Astrocyte (in vitro differentiated cells and primary cell): ENCODE data around the gene ATN1. TPM values are rescaled to one million over a fixed set of nuclear protein-coding genes. Genes with fewer than 3 reads are reported as not detected.
A peak's percentile ranks its signal among the peaks of the same experiment; 100 is the strongest.

ENCODE experiments used
- DNase-seq: peaks from one replicate; pipeline ENCODE4 v3.0.0-alpha.2; 2010; ENCODE audit warnings: low read depth
- FAIRE-seq: peaks from 2 replicates; lab custom pipeline; 2011; peaks lifted over from hg19 to GRCh38; lab: Jason Lieb, UNC
- H2AFZ ChIP-seq: 2 replicates; pipeline ENCODE4 v1.6.0; 2012; ENCODE audit warnings: low read depth, low read length, inconsistent platforms
- H3K27ac ChIP-seq: 2 replicates; pipeline ENCODE4 v1.5.1; 2011; ENCODE audit warnings: low read depth, low read length, inconsistent platforms
- H3K27me3 ChIP-seq: 2 replicates; pipeline ENCODE4 v1.6.0; 2011; ENCODE audit warnings: low read length, inconsistent platforms; ENCODE audit not compliant: insufficient read depth
- H3K36me3 ChIP-seq: 2 replicates; pipeline ENCODE4 v1.5.1; 2011; ENCODE audit warnings: low read length, inconsistent platforms; ENCODE audit not compliant: insufficient read depth
- H3K4me1 ChIP-seq: 2 replicates; pipeline ENCODE4 v1.5.1; 2011; ENCODE audit warnings: low read length, inconsistent platforms; ENCODE audit not compliant: insufficient read depth
- H3K4me2 ChIP-seq: 2 replicates; pipeline ENCODE4 v1.6.0; 2012; ENCODE audit warnings: low read length, inconsistent platforms
- H3K4me3 ChIP-seq: 2 replicates; pipeline ENCODE4 v1.5.1; 2011; ENCODE audit warnings: low read depth, mild to moderate bottlenecking, low read length, inconsistent platforms; ENCODE audit not compliant: insufficient read depth
- H3K79me2 ChIP-seq: 2 replicates; pipeline ENCODE4 v1.6.0; 2012; ENCODE audit warnings: mild to moderate bottlenecking, low read length, inconsistent platforms; ENCODE audit not compliant: insufficient read depth
- H3K9ac ChIP-seq: 2 replicates; pipeline ENCODE4 v1.6.0; 2012; ENCODE audit warnings: mild to moderate bottlenecking, low read length, inconsistent platforms
- H3K9me3 ChIP-seq: 2 replicates; pipeline ENCODE4 v1.5.1; 2012; ENCODE audit warnings: low read depth, mild to moderate bottlenecking, low read length, inconsistent platforms; ENCODE audit not compliant: insufficient read depth
- H4K20me1 ChIP-seq: 2 replicates; pipeline ENCODE4 v1.6.0; 2012; ENCODE audit warnings: low read length, inconsistent platforms; ENCODE audit not compliant: insufficient read depth
- H3K27ac Mint-ChIP-seq: one replicate; pipeline ENCODE4 v1.8.0; 2021; ENCODE audit warnings: mild to moderate bottlenecking, mixed read lengths; ENCODE audit not compliant: unreplicated experiment
- H3K27me3 Mint-ChIP-seq: one replicate; pipeline ENCODE4 v1.8.0; 2021; ENCODE audit warnings: low read depth, mixed read lengths; ENCODE audit not compliant: unreplicated experiment
- H3K36me3 Mint-ChIP-seq: one replicate; pipeline ENCODE4 v1.8.0; 2021; ENCODE audit warnings: low read depth, mixed read lengths; ENCODE audit not compliant: unreplicated experiment
- H3K4me1 Mint-ChIP-seq: one replicate; pipeline ENCODE4 v1.8.0; 2021; ENCODE audit warnings: low read depth, mixed read lengths; ENCODE audit not compliant: unreplicated experiment
- H3K4me3 Mint-ChIP-seq: one replicate; pipeline ENCODE4 v1.8.0; 2021; ENCODE audit warnings: mild to moderate bottlenecking, moderate library complexity, mixed read lengths; ENCODE audit not compliant: unreplicated experiment
- H3K9me3 Mint-ChIP-seq: one replicate; pipeline ENCODE4 v1.8.0; 2021; ENCODE audit warnings: mild to moderate bottlenecking, mixed read lengths; ENCODE audit not compliant: unreplicated experiment
- CTCF ChIP-seq: IDR thresholded peaks from 2 replicates; pipeline ENCODE4 v1.5.1; 2011; ENCODE audit warnings: low read depth, mild to moderate bottlenecking, inconsistent platforms, low read length, moderate library complexity; ENCODE audit not compliant: insufficient read depth
- EZH2 ChIP-seq: IDR thresholded peaks from 2 replicates; pipeline ENCODE4 v1.6.1; 2012; ENCODE audit warnings: mild to moderate bottlenecking, low read length, inconsistent platforms; ENCODE audit not compliant: insufficient read depth
- total RNA-seq: library from RNA; stranded (reverse); gene quantifications from 2 replicates; pipeline ENCODE4 v1.2.1, GENCODE V29; 2021

The ATN1 gene
- total RNA-seq, 1 donor from 2014 or later: 97.8 TPM

- peaks cover 20% of the 10 kb centered on the region for H3K4me1 Mint-ChIP-seq
- Histone ChIP-seq H3K27me3 (no peaks in the 10 kb centered on the region), H3K79me2 (no peaks in the 10 kb centered on the region), H3K27ac (peak overlapping the region; percentile 19), H3K9me3 (no peaks in the 10 kb centered on the region), H3K9ac (no peak overlapping the region), H3K36me3 (peaks cover 2% of the 10 kb centered on the region), H3K4me1 (peaks cover 25% of the 10 kb centered on the region), H3K4me2 (peak overlapping the region; percentile 53), H4K20me1 (no peaks in the 10 kb centered on the region), H3K4me3 (no peak overlapping the region), H2AFZ (no peak overlapping the region)
- TF ChIP-seq EZH2: no peak
- TF ChIP-seq CTCF: no peak
- no peak overlapping the region for H3K27ac Mint-ChIP-seq
- FAIRE-seq (no peak), DNase-seq (peak; percentile 57)
- H3K27me3 Mint-ChIP-seq: peaks cover 2% of the 10 kb centered on the region
- H3K36me3 Mint-ChIP-seq: peaks cover 16% of the 10 kb centered on the region
- peak overlapping the region; percentile 40 for H3K4me3 Mint-ChIP-seq
- no peaks in the 10 kb centered on the region for H3K9me3 Mint-ChIP-seq
Observed at GRCh38 chr12:6917491-6918231, 10.1 kb upstream of the ATN1 start.

- H3K4me2 ChIP-seq: no peak overlapping the region
- no peaks in the 10 kb centered on the region for H4K20me1 ChIP-seq
- H3K9me3 Mint-ChIP-seq: no peaks in the 10 kb centered on the region
- peak overlapping the region; percentile 6 for H3K4me3 Mint-ChIP-seq
- no peaks in the 10 kb centered on the region for H3K27me3 ChIP-seq
- H2AFZ ChIP-seq: no peak overlapping the region
- DNase-seq: no peak
- peaks cover 16% of the 10 kb centered on the region for H3K36me3 Mint-ChIP-seq
- no peak for TF ChIP-seq EZH2
- H3K4me1 ChIP-seq: peaks cover 24% of the 10 kb centered on the region
- peaks cover 2% of the 10 kb centered on the region for H3K36me3 ChIP-seq
- H3K27ac Mint-ChIP-seq: no peak overlapping the region
- H3K4me1 Mint-ChIP-seq: peaks cover 22% of the 10 kb centered on the region
- no peak overlapping the region for H3K9ac ChIP-seq
- FAIRE-seq: no peak
- H3K9me3 ChIP-seq: no peaks in the 10 kb centered on the region
- H3K27ac ChIP-seq: no peak overlapping the region
- no peaks in the 10 kb centered on the region for H3K79me2 ChIP-seq
- no peaks in the 10 kb centered on the region for H3K27me3 Mint-ChIP-seq
- no peak overlapping the region for H3K4me3 ChIP-seq
Observed at GRCh38 chr12:6919588-6919987, 8.2 kb upstream of the ATN1 start.

- no peaks in the 10 kb centered on the region for H3K27me3 Mint-ChIP-seq
- Histone ChIP-seq H3K4me1 (peaks cover 36% of the 10 kb centered on the region), H3K9ac (no peak overlapping the region), H3K79me2 (peaks cover under 1% of the 10 kb centered on the region), H3K4me2 (no peak overlapping the region), H3K27ac (no peak overlapping the region), H3K9me3 (no peaks in the 10 kb centered on the region), H3K4me3 (no peak overlapping the region), H3K27me3 (no peaks in the 10 kb centered on the region), H3K36me3 (peaks cover 2% of the 10 kb centered on the region), H2AFZ (no peak overlapping the region), H4K20me1 (no peaks in the 10 kb centered on the region)
- H3K36me3 Mint-ChIP-seq: peaks cover 16% of the 10 kb centered on the region
- DNase-seq: no peak
- FAIRE-seq: no peak
- no peak overlapping the region for H3K27ac Mint-ChIP-seq
- TF ChIP-seq CTCF (no peak), EZH2 (no peak)
- H3K9me3 Mint-ChIP-seq: no peaks in the 10 kb centered on the region
- H3K4me3 Mint-ChIP-seq: peak overlapping the region; percentile 8
- H3K4me1 Mint-ChIP-seq: peaks cover 39% of the 10 kb centered on the region
Observed at GRCh38 chr12:6921539-6921938, 6.2 kb upstream of the ATN1 start.
